Suprapubic skin (tissue), 3 donors: Measurements from ENCODE around the gene TMEM131.

Source experiments
- POLR2AphosphoS5 ChIP-seq, 3 donors: sonication (generic); formaldehyde crosslinking; IDR thresholded peaks; one replicate each; pipeline ENCODE4 v1.6.1; 2017; ENCODE audit warnings: antibody characterized with exemption in 3 of 3
- TF ChIP-seq, protein P1 (sequence below), 2 donors: fragments of 200-600 bp in 1 of 2; fragments of 450-650 bp in 1 of 2; sonication (generic) in 1 of 2; IDR thresholded peaks; one replicate each; pipeline ENCODE4 v1.5.1; 2016 to 2019; ENCODE audit warnings: antibody characterized with exemption in 2 of 2, mild to moderate bottlenecking in 1 of 2, moderate library complexity in 1 of 2

DNA sequence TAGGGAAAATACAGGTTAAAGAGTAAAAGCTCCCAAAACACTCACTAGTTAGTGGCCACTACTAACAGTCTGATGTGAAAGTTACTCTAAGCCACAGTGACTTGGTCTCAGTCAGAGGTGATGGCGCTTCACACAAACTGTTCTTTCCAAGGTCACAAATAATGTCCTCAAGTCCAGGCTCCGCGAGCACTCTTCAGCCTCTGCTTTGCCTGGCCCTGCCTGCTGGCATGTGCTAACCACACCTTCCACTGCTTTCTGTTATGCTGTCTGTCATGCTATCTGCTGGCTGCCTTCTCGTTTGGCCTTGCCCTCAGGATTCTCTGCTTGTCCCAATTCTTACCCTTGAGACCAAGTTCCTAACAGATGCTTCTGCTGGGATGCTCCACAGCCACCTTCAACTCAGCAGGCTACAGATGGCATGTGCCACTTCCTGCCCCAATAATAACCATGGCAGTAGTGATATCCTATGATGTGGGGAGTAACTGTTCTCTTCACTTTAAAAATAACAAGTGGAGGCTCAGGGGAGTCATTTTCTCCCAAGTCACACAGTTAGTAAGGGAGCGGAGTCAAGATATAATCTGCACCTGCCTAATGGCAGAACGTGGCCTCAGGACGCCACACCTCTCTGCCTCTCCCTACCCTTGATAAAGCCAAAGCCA is 206.6 kb downstream of the TMEM131 start:
- TF ChIP-seq, protein P1, sequence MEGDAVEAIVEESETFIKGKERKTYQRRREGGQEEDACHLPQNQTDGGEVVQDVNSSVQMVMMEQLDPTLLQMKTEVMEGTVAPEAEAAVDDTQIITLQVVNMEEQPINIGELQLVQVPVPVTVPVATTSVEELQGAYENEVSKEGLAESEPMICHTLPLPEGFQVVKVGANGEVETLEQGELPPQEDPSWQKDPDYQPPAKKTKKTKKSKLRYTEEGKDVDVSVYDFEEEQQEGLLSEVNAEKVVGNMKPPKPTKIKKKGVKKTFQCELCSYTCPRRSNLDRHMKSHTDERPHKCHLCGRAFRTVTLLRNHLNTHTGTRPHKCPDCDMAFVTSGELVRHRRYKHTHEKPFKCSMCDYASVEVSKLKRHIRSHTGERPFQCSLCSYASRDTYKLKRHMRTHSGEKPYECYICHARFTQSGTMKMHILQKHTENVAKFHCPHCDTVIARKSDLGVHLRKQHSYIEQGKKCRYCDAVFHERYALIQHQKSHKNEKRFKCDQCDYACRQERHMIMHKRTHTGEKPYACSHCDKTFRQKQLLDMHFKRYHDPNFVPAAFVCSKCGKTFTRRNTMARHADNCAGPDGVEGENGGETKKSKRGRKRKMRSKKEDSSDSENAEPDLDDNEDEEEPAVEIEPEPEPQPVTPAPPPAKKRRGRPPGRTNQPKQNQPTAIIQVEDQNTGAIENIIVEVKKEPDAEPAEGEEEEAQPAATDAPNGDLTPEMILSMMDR (IDR thresholded peaks at IDR 0.05), result no peak
- TF ChIP-seq POLR2AphosphoS5 (IDR thresholded peaks at IDR 0.05), result no peak
